Superior temporal gyrus (tissue), 1 donor: Measurements from ENCODE around the gene FAM89B.

Experiments
- DNase-seq: peaks from one replicate; pipeline ENCODE4 v3.0.0-alpha.2; 2016; ENCODE audit errors: extremely low spot score

FAM89B gene

GRCh38 chr11:65573391-65574079 lies 1.2 kb downstream of the FAM89B start:
- DNase-seq, result peak; percentile 12

- peak; percentile 67 for DNase-seq
Observed at GRCh38 chr11:65574109-65574810, 1.9 kb downstream of the FAM89B start.

- DNase-seq, result peak; percentile 18
Observed at GRCh38 chr11:65574811-65575567, 2.7 kb downstream of the FAM89B start.

- DNase-seq, result no peak
Observed at GRCh38 chr11:65575568-65576231, 3.4 kb downstream of the FAM89B start, which contains the start of gene EHBP1L1. TSS of gene EHBP1L1 (plus strand) at chr11:65576053. CDS start at chr11:65576303, 250 bp downstream.

GRCh38 chr11:65576232-65576866 lies 4.0 kb downstream of the FAM89B start:
- DNase-seq, result no peak

GRCh38 chr11:65576867-65577755 lies 4.8 kb downstream of the FAM89B start:
- DNase-seq, result no peak

- no peak for DNase-seq
Observed at GRCh38 chr11:65577756-65578109, 5.4 kb downstream of the FAM89B start.

- no peak for DNase-seq
Observed at GRCh38 chr11:65578134-65578533, 5.8 kb downstream of the FAM89B start.

GRCh38 chr11:65578667-65579066 lies 6.3 kb downstream of the FAM89B start:
- DNase-seq, result no peak

- no peak for DNase-seq
Observed at GRCh38 chr11:65579291-65579690, 7.0 kb downstream of the FAM89B start.

GRCh38 chr11:65580031-65580692 lies 7.8 kb downstream of the FAM89B start:
- DNase-seq, result no peak

- DNase-seq, result no peak
Observed at GRCh38 chr11:65580756-65581155, 8.4 kb downstream of the FAM89B start.

- DNase-seq, result no peak
Observed at GRCh38 chr11:65581928-65582327, 9.6 kb downstream of the FAM89B start.

- DNase-seq, result no peak
Observed at GRCh38 chr11:65583589-65583988, 11.3 kb downstream of the FAM89B start.

GRCh38 chr11:65584106-65584505 lies 11.8 kb downstream of the FAM89B start:
- DNase-seq, result no peak

GRCh38 chr11:65584723-65585171 lies 12.4 kb downstream of the FAM89B start:
- DNase-seq, result peak; percentile 44

- DNase-seq, result no peak
Observed at GRCh38 chr11:65585396-65586246, 13.3 kb downstream of the FAM89B start.

GRCh38 chr11:65586247-65586630 lies 13.9 kb downstream of the FAM89B start:
- no peak for DNase-seq

- no peak for DNase-seq
Observed at GRCh38 chr11:65586676-65587075, 14.3 kb downstream of the FAM89B start.
